Posterior vena cava (tissue), 2 donors: ENCODE measurements around the gene PREX1. TPM values are rescaled to one million over a fixed set of nuclear protein-coding genes. Genes with fewer than 3 reads are reported as not detected.

ENCODE experiments used
- DNase-seq: peaks from one replicate; pipeline ENCODE4 v3.0.0-alpha.2; 2020; ENCODE audit warnings: low spot score
- intact Hi-C, 2 donors: fragments of 100-400 bp; cut with DNase I; formaldehyde crosslinking; loops; one replicate each; pipeline versions ENCODE4 v1.14.1 to v1.14.2; 2022 to 2023
- total RNA-seq, 2 donors: library from RNA; stranded (reverse); fragmentation: NEBNext Ultra II Directional; extraction: Animal tissue kit (Norgen Biotek cat#: 25700); gene quantifications; one replicate each; pipeline ENCODE4 v1.2.1, GENCODE V29; 2021
- donor health status: DM: yes; HTN: yes; CAD: no.
- donor health status: DM: yes; HTN: yes; CAD: no.

PREX1 gene
- total RNA-seq, 2 donors from 2014 or later, result 16.9 to 22.0 TPM

DNA sequence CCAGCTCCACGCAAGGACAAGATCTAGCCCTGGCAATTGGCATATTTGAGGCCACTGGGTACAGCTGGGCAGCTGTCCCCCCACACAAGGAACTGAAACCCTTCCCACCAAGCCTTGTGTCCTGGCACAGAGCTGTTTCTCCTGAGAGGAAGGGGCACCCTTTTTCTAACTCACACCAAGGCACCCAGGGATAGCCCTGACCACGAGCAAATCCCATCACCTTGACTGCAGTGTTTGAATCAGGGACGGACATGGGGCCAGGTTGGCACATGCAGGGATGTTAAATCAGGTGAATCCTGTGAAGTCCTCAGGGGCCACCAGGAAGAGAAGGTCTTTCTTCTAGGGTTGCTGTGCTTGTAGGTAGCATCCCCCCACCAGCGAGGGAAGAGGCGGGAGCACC lies 246.6 kb downstream of the PREX1 start:
- intact Hi-C loops, result no loop called here
- no peak for DNase-seq

DNA sequence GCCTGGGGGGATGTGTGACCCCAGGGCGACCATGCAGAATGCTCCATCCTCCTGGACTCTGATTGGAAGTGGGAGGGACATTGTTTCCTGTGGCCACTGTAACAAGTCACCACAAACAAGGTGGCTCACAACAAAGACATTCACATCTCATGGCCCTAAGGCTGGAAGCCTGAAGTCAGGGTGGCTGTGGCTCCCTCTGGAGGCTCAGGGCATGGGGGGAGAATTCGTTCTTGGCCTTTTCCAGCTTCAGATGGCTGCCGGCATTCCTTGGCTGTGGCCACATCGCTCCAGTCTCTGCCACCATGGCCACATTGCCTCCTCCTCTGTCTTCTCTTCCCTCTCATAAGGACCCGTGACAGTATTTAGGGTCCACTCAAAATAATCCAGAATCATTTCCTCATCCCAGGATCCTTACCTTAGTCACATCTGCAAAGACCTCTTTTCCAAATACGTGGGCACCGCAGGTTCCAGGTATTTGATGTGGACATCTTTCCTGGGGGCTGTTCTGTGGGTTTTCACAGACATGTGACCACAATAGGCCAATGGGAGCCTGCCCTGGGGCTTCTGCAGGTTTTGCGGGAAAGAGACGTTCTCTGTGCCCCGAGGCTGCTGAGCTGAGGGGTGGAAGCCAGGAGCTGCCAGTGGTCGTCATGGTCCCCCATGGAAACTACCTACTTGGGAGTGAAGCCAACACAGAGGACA lies 249.3 kb downstream of the PREX1 start:
- DNase-seq, result no peak
- intact Hi-C loops, result no loop called here

GRCh38 chr20:48577557-48577956 lies 250.2 kb downstream of the PREX1 start:
- no peak for DNase-seq
- intact Hi-C loops, result no loop called here

- intact Hi-C loops, result no loop called here
- DNase-seq, result no peak
These were observed 253.4 kb downstream of the PREX1 start for GRCh38 chr20:48574383-48574782.

Other genes starting within 250 kb of the PREX1 start
- gene ARFGEF2, start 93.7 kb upstream of the PREX1 start, total RNA-seq, result 10 to 100 TPM; 23.2 to 27.5 TPM
- gene CSE1L, start 218.3 kb upstream of the PREX1 start, total RNA-seq, result 10 to 100 TPM; 37.2 to 50.4 TPM